Tibial nerve (tissue), 4 donors: ENCODE results near the gene SLC48A1. TPM values are rescaled to one million over a fixed set of nuclear protein-coding genes. Genes with fewer than 3 reads are reported as not detected.
"Not testable (repeated sequence)": the region's sequence is repeated elsewhere in the genome, so short reads cannot be mapped to it uniquely, and the experiment has no call there.

Experiments
- DNase-seq, 2 donors: peaks; one replicate each; pipeline ENCODE4 v3.0.0-alpha.2; 2019; ENCODE audit warnings: low spot score in 2 of 2
- H3K27ac ChIP-seq, 4 donors: fragments of 200-600 bp; sonication (generic) in 3 of 4; one replicate each; pipeline ENCODE4 v1.5.1; 2017 to 2019; ENCODE audit warnings: mild to moderate bottlenecking in 1 of 4
- H3K27me3 ChIP-seq, 2 donors: fragments of 200-600 bp; sonication (generic) in 1 of 2; one replicate each; pipeline versions ENCODE4 v1.5.1 to v1.6.0; 2017 to 2019
- H3K36me3 ChIP-seq, 3 donors: fragments of 200-600 bp; sonication (generic); one replicate each; pipeline ENCODE4 v1.5.1; 2018 to 2019
- H3K4me1 ChIP-seq, 4 donors: fragments of 200-600 bp; sonication (generic) in 3 of 4; one replicate each; pipeline ENCODE4 v1.5.1; 2017 to 2019
- H3K4me3 ChIP-seq, 4 donors: fragments of 200-600 bp; sonication (generic) in 3 of 4; one replicate each; pipeline ENCODE4 v1.5.1; 2017 to 2019; ENCODE audit warnings: mild to moderate bottlenecking in 1 of 4, moderate library complexity in 1 of 4
- H3K9me3 ChIP-seq, 4 donors: fragments of 200-600 bp; sonication (generic) in 3 of 4; one replicate each; pipeline ENCODE4 v1.5.1; 2017 to 2019
- CTCF ChIP-seq, 5 experiments: fragments of 200-600 bp in 3 of 5; fragments of 450-650 bp in 2 of 5; sonication (generic) in 3 of 5; IDR thresholded peaks; one replicate each; pipeline ENCODE4 v1.5.1; 2016 to 2019; ENCODE audit warnings: antibody characterized with exemption in 5 of 5, mild to moderate bottlenecking in 3 of 5, moderate library complexity in 2 of 5
- EP300 ChIP-seq, 2 donors: sonication (generic); formaldehyde crosslinking; IDR thresholded peaks; one replicate each; pipeline ENCODE4 v1.6.1; 2017; ENCODE audit warnings: antibody characterized with exemption in 2 of 2, mild to moderate bottlenecking in 1 of 2
- POLR2A ChIP-seq, 2 donors: fragments of 450-650 bp; IDR thresholded peaks; one replicate each; pipeline ENCODE4 v1.6.1; 2017; ENCODE audit warnings: antibody characterized with exemption in 2 of 2, mild to moderate bottlenecking in 2 of 2, moderate library complexity in 2 of 2
- WGBS, 2 donors: methylation state at CpG; one replicate each; pipeline ENCODE4 v1.1.5; 2018; 5-methylcytosine and 5-hydroxymethylcytosine counted together
- total RNA-seq, 4 donors: library from RNA; depleted of rRNA; stranded (reverse); fragments of >200 nt; gene quantifications; one replicate each; pipeline ENCODE4 v1.1.0, GENCODE V29; 2016

SLC48A1 gene
- total RNA-seq, 4 donors from 2014 or later: 24.6 to 37.9 (median 33.8) TPM

GRCh38 chr12:47814539-47815170 lies 41.6 kb downstream of the SLC48A1 start:
- Histone ChIP-seq H3K4me1 (peaks cover 6 to 92% (median 81%) of the 10 kb centered on the region in 4 donors), H3K27ac (peak overlapping the region; percentile 96 to 99 (median 97)), H3K36me3 (no peaks in the 10 kb centered on the region), H3K9me3 (no peaks in the 10 kb centered on the region), H3K4me3 (no peak overlapping the region), H3K27me3 (no peaks in the 10 kb centered on the region)
- TF ChIP-seq EP300 (IDR thresholded peaks at IDR 0.05) (no peak), CTCF (IDR thresholded peaks at IDR 0.05) (no peak), POLR2A (IDR thresholded peaks at IDR 0.05) (no peak)
- 57 to 64% methylated on average over 3 of the region's 3 CpGs for WGBS, 2 donors
- DNase-seq: no peak

- not testable (repeated sequence) for H3K36me3 ChIP-seq, H3K27me3 ChIP-seq, DNase-seq, H3K4me3 ChIP-seq, H3K9me3 ChIP-seq
- WGBS, 2 donors: 92 to 97% methylated on average over 5 of the region's 5 CpGs
- H3K27ac ChIP-seq: peak overlapping the region; percentile 96 to 99 (median 97)
- peaks cover 6 to 84% (median 73%) of the 10 kb centered on the region in 4 donors for H3K4me1 ChIP-seq
Measured at GRCh38 chr12:47815447-47815846, 42.4 kb downstream of the SLC48A1 start.

- 11 to 16% methylated on average over 12 of the region's 12 CpGs for WGBS, 2 donors
- Histone ChIP-seq H3K27ac (peak overlapping the region; percentile 77 to 99 (median 97)), H3K27me3 (no peaks in the 10 kb centered on the region), H3K4me3 (peak overlapping the region in 3 of 4 donors; percentile 13 to 90 (median 81)), H3K9me3 (no peaks in the 10 kb centered on the region), H3K36me3 (no peaks in the 10 kb centered on the region), H3K4me1 (peaks cover 5 to 82% (median 72%) of the 10 kb centered on the region in 4 donors)
- DNase-seq: no peak
- TF ChIP-seq CTCF (IDR thresholded peaks at IDR 0.05) (no peak), EP300 (IDR thresholded peaks at IDR 0.05) (no peak), POLR2A (IDR thresholded peaks at IDR 0.05) (no peak)
Measured at GRCh38 chr12:47816403-47817271, 43.6 kb downstream of the SLC48A1 start.

GRCh38 chr12:47817272-47818006 lies 44.4 kb downstream of the SLC48A1 start:
- Histone ChIP-seq H3K27ac (peak overlapping the region; percentile 77 to 99 (median 97)), H3K9me3 (no peaks in the 10 kb centered on the region), H3K4me3 (peak overlapping the region in 3 of 4 donors; percentile 13 to 90 (median 81)), H3K36me3 (no peaks in the 10 kb centered on the region), H3K27me3 (no peaks in the 10 kb centered on the region), H3K4me1 (peaks cover 5 to 82% (median 72%) of the 10 kb centered on the region in 4 donors)
- no peak for TF ChIP-seq POLR2A (IDR thresholded peaks at IDR 0.05)
- peak in 2 of 5 experiments; percentile 14 to 26 for TF ChIP-seq CTCF (IDR thresholded peaks at IDR 0.05)
- WGBS, 2 donors: 9 to 19% methylated on average over 5 to 7 of the region's 7 CpGs
- no peak for DNase-seq

- Histone ChIP-seq H3K4me1 (peaks cover 5 to 82% (median 74%) of the 10 kb centered on the region in 4 donors), H3K27me3 (no peaks in the 10 kb centered on the region), H3K4me3 (peak overlapping the region in 3 of 4 donors; percentile 68 to 90 (median 81)), H3K36me3 (no peaks in the 10 kb centered on the region), H3K27ac (peak overlapping the region; percentile 96 to 99 (median 97)), H3K9me3 (no peaks in the 10 kb centered on the region)
- no peak for TF ChIP-seq EP300 (IDR thresholded peaks at IDR 0.05)
- no peak for TF ChIP-seq CTCF (IDR thresholded peaks at IDR 0.05)
- TF ChIP-seq POLR2A (IDR thresholded peaks at IDR 0.05): no peak
- DNase-seq: no peak
- WGBS, 2 donors: 45 to 77% methylated on average over 3 of the region's 3 CpGs
Measured at GRCh38 chr12:47818007-47818376, 45.0 kb downstream of the SLC48A1 start.
